A549 (cell line): ENCODE measurements around the gene ITGA1. TPM values are rescaled to one million over a fixed set of nuclear protein-coding genes. Genes with fewer than 3 reads are reported as not detected.

Experiments
- ATAC-seq, 2 experiments: fragments of 200-7000 bp in 1 of 2; fragments of >200 bp in 1 of 2; cut with Nextera tagmentation in 1 of 2; cut with Tn5 transposase in 1 of 2; 3 replicates each; pipeline versions ENCODE4 v1.8.0 to v1.9.1; 2018 to 2020; ENCODE audit warnings: mild to moderate bottlenecking in 1 of 2, moderate library complexity in 1 of 2
- CTCF ChIA-PET: fragments of 300-600 bp; sonication (Branson Sonifier 250); formaldehyde crosslinking; extraction: SDS; loops from one replicate; lab custom pipeline; 2021; ENCODE audit warnings: antibody characterized with exemption, inconsistent platforms; lab: Yijun Ruan, JAX
- POLR2A ChIA-PET: fragments of 350-600 bp; formaldehyde crosslinking; extraction: SDS; loops from one replicate; lab custom pipeline; 2021; ENCODE audit warnings: antibody characterized with exemption, inconsistent platforms; lab: Yijun Ruan, JAX
- DNase-seq, 2 experiments: peaks; one replicate each; pipeline versions ENCODE4 v3.0.0 to v3.0.0-alpha.2; 2011 to 2016; ENCODE audit warnings: low read depth in 1 of 2, low spot score in 1 of 2
- FAIRE-seq: peaks from 2 replicates; lab custom pipeline; 2011; peaks lifted over from hg19 to GRCh38; lab: Jason Lieb, UNC
- H3K27ac ChIP-seq, 2 experiments: fragments of >200 bp; sonication (Bioruptor Twin); formaldehyde crosslinking; 3 replicates each; pipeline ENCODE4 v1.5.1; 2016 to 2017
- H3K4me1 ChIP-seq: fragments of >200 bp; sonication (Bioruptor Twin); formaldehyde crosslinking; 3 replicates; pipeline ENCODE4 v1.6.1; 2016
- H3K4me2 ChIP-seq: fragments of >200 bp; sonication (Bioruptor Twin); formaldehyde crosslinking; 3 replicates; pipeline ENCODE4 v1.6.1; 2016
- H3K4me3 ChIP-seq: fragments of >200 bp; sonication (Bioruptor Twin); formaldehyde crosslinking; 3 replicates; pipeline ENCODE4 v1.5.1; 2016
- H3K9me3 ChIP-seq: fragments of >200 bp; sonication (Bioruptor Twin); formaldehyde crosslinking; 3 replicates; pipeline ENCODE4 v1.6.1; 2016
- CBX2 ChIP-seq: fragments of 200-600 bp; sonication (generic); IDR thresholded peaks from 2 replicates; pipeline ENCODE4 v1.6.1; 2016; ENCODE audit warnings: low read depth, mild to moderate bottlenecking, borderline replicate concordance
- EHMT2 ChIP-seq: fragments of 200-600 bp; sonication (generic); IDR thresholded peaks from 2 replicates; pipeline ENCODE4 v1.6.1; 2016; ENCODE audit warnings: antibody characterized with exemption, low read depth, mild to moderate bottlenecking, moderate library complexity
- EP300 ChIP-seq, 2 experiments: fragments of >200 bp; sonication (Bioruptor Twin); formaldehyde crosslinking; IDR thresholded peaks; 2 replicates in 1 of 2; 3 replicates in 1 of 2; pipeline ENCODE4 v1.6.1; 2016 to 2017
- ESRRA ChIP-seq: fragments of 150-350 bp; IDR thresholded peaks from 2 replicates; pipeline ENCODE4 v1.6.1; 2014; ENCODE audit warnings: mild to moderate bottlenecking, low read length, borderline replicate concordance
- FOSB ChIP-seq: fragments of 250-450 bp; sonication (Bioruptor Pico); IDR thresholded peaks from 2 replicates; pipeline ENCODE4 v1.5.0; 2020; ENCODE audit warnings: mild to moderate bottlenecking, moderate library complexity
- FOSL2 ChIP-seq, 2 experiments: fragments of 450-650 bp in 1 of 2; fragments of >200 bp in 1 of 2; sonication (Bioruptor Twin) in 1 of 2; formaldehyde crosslinking; IDR thresholded peaks; 2 replicates each; pipeline versions ENCODE4 v1.5.0 to v1.6.1; 2016 to 2020; ENCODE audit warnings: mild to moderate bottlenecking in 1 of 2, moderate library complexity in 1 of 2
- FOXS1 ChIP-seq: fragments of 250-450 bp; sonication (Bioruptor Pico); IDR thresholded peaks from 2 replicates; pipeline ENCODE4 v1.5.0; 2020; ENCODE audit warnings: mild to moderate bottlenecking, moderate library complexity
- GATA3 ChIP-seq: IDR thresholded peaks from 2 replicates; pipeline ENCODE4 v1.6.1; 2012; ENCODE audit warnings: borderline replicate concordance
- HOXA7 ChIP-seq: fragments of 250-450 bp; sonication (Bioruptor Pico); IDR thresholded peaks from 2 replicates; pipeline ENCODE4 v1.5.0; 2020; ENCODE audit warnings: mild to moderate bottlenecking, moderate library complexity
- HOXB13 ChIP-seq: fragments of 250-450 bp; sonication (Bioruptor Pico); IDR thresholded peaks from 2 replicates; pipeline ENCODE4 v1.5.0; 2020; ENCODE audit warnings: low read depth, mild to moderate bottlenecking, moderate library complexity
- JUN ChIP-seq, 2 experiments: fragments of >200 bp; sonication (Bioruptor Twin); formaldehyde crosslinking; IDR thresholded peaks; 2 replicates in 1 of 2; 3 replicates in 1 of 2; pipeline ENCODE4 v1.6.1; 2016 to 2017
- MAFK ChIP-seq: fragments of 450-650 bp; IDR thresholded peaks from 2 replicates; pipeline ENCODE4 v1.6.1; 2014; ENCODE audit not compliant: partially characterized antibody
- NFE2L2 ChIP-seq: fragments of 150-350 bp; conservative IDR thresholded peaks from 2 replicates; pipeline ENCODE4 v1.6.1; 2014; ENCODE audit warnings: low read length
- NPAS2 ChIP-seq: fragments of 250-450 bp; sonication (Bioruptor Pico); IDR thresholded peaks from 2 replicates; pipeline ENCODE4 v1.8.0; 2022; ENCODE audit warnings: mild to moderate bottlenecking, moderate library complexity, borderline replicate concordance
- PHF8 ChIP-seq: fragments of 200-600 bp; sonication (generic); IDR thresholded peaks from 2 replicates; pipeline ENCODE4 v1.6.1; 2016; ENCODE audit warnings: low read depth, mild to moderate bottlenecking, antibody characterized with exemption, moderate library complexity, borderline replicate concordance
- RAD21 ChIP-seq, 2 experiments: fragments of >200 bp in 1 of 2; sonication (Bioruptor Twin) in 1 of 2; formaldehyde crosslinking in 1 of 2; IDR thresholded peaks in 1 of 2; conservative IDR thresholded peaks in 1 of 2; 2 replicates in 1 of 2; 3 replicates in 1 of 2; pipeline ENCODE4 v1.6.1; 2012 to 2018; ENCODE audit warnings: inconsistent platforms in 1 of 2
- RARB ChIP-seq: fragments of 250-450 bp; sonication (Bioruptor Pico); IDR thresholded peaks from 2 replicates; pipeline ENCODE4 v1.8.0; 2021; ENCODE audit warnings: mild to moderate bottlenecking, moderate library complexity
- TFCP2L1 ChIP-seq: fragments of 250-450 bp; sonication (Bioruptor Pico); IDR thresholded peaks from 2 replicates; pipeline ENCODE4 v1.5.0; 2021; ENCODE audit warnings: mild to moderate bottlenecking
- TP53 ChIP-seq: fragments of 250-450 bp; sonication (Bioruptor Pico); IDR thresholded peaks from 2 replicates; pipeline ENCODE4 v1.5.0; 2021; ENCODE audit warnings: mild to moderate bottlenecking, moderate library complexity
- WGBS: methylation state at CpG from one replicate; pipeline ENCODE4 v1.1.6; 2017; ENCODE audit errors: missing lambda C conversion rate; 5-methylcytosine and 5-hydroxymethylcytosine counted together
- polyA plus RNA-seq, 4 experiments: library from polyadenylated mRNA; depleted of rRNA in 3 of 4; stranded (reverse); fragments of >200 nt; fragmentation: RNase III in 1 of 4; extraction: RNeasy Plus Mini Kit Qiagen cat#74134 plus additional on column Dnase treatment in 1 of 4; gene quantifications; 2 replicates in 3 of 4; 3 replicates in 1 of 4; pipeline ENCODE4 v1.2.3, GENCODE V29; 2011 to 2017
- TF ChIP-seq, protein P1 (sequence below): fragments of 250-450 bp; sonication (Bioruptor Pico); IDR thresholded peaks from 2 replicates; pipeline ENCODE4 v1.5.0; 2021; ENCODE audit warnings: mild to moderate bottlenecking, moderate library complexity, borderline replicate concordance
- TF ChIP-seq, protein P2 (sequence below): fragments of >200 bp; sonication (Bioruptor Twin); formaldehyde crosslinking; IDR thresholded peaks from 2 replicates; pipeline ENCODE4 v1.6.1; 2016
- TF ChIP-seq, protein P3 (sequence below): fragments of 150-350 bp; IDR thresholded peaks from 2 replicates; pipeline ENCODE4 v1.6.1; 2014; ENCODE audit warnings: low read depth, mild to moderate bottlenecking, low read length
- TF ChIP-seq, protein P4 (sequence below): IDR thresholded peaks from 2 replicates; pipeline ENCODE4 v1.6.1; 2012
- TF ChIP-seq, protein P5 (sequence below): fragments of >200 bp; sonication (Bioruptor Twin); formaldehyde crosslinking; IDR thresholded peaks from 3 replicates; pipeline ENCODE4 v1.5.1; 2016

The ITGA1 gene
- polyA plus RNA-seq, 2 of the 4 experiments (the other 2 are of a cell fraction): 1.5 to 5.5 TPM

DNA sequence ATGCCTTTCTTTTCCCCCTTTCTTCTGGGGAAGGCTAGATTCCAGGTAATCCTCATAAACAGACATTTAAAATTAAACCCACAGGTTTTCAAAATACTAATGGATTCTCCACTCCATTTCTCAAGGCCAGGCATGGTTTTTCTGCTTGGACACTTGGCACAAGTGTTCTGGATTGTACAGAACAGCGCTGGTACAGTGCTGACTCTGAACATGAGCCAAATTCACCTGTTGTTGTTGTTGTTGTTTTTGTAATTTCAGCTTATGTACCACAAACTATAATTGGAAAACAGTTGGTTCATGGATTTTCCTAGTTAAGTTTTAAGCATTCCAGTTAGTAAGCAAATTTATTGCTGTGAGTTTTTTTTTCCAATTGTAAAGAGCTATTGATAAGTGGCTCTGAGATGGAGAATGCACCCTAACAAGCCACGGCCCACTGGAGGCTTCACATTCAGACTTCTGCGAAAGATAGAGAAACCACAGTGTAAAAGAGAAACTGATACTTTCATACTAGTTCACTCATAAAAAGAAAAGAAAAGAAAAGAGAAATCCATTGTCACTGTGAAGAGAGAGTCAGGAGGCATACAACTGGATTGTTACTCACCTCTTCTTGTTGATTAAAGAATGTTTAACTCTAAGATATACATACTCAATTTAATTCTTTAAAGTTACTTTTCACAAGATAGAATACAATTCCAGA, 16.2 kb upstream of the ITGA1 start:
- CTCF ChIA-PET: no interaction called here
- Histone ChIP-seq H3K27ac (no peak overlapping the region), H3K4me3 (no peak overlapping the region), H3K4me1 (no peaks in the 10 kb centered on the region), H3K9me3 (no peaks in the 10 kb centered on the region), H3K4me2 (no peak overlapping the region)
- TF ChIP-seq FOSL2 (IDR thresholded peaks at IDR 0.05): no peak
- TF ChIP-seq FOSL2 (CRISPR knock-in tag; IDR thresholded peaks at IDR 0.05): no peak
- no peak for TF ChIP-seq CBX2
- no peak for TF ChIP-seq FOSB
- TF ChIP-seq EP300 (IDR thresholded peaks at IDR 0.05): no peak
- no peak for TF ChIP-seq RARB (CRISPR knock-in tag)
- TF ChIP-seq NPAS2 (CRISPR knock-in tag): no peak
- no peak for TF ChIP-seq ESRRA
- TF ChIP-seq HOXA7 (CRISPR knock-in tag): no peak
- TF ChIP-seq GATA3: no peak
- no peak for TF ChIP-seq PHF8
- TF ChIP-seq, protein P1, sequence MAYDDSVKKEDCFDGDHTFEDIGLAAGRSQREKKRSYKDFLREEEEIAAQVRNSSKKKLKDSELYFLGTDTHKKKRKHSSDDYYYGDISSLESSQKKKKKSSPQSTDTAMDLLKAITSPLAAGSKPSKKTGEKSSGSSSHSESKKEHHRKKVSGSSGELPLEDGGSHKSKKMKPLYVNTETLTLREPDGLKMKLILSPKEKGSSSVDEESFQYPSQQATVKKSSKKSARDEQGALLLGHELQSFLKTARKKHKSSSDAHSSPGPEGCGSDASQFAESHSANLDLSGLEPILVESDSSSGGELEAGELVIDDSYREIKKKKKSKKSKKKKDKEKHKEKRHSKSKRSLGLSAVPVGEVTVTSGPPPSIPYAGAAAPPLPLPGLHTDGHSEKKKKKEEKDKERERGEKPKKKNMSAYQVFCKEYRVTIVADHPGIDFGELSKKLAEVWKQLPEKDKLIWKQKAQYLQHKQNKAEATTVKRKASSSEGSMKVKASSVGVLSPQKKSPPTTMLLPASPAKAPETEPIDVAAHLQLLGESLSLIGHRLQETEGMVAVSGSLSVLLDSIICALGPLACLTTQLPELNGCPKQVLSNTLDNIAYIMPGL (CRISPR knock-in tag): no peak
- TF ChIP-seq NFE2L2: no peak
- TF ChIP-seq, protein P2, sequence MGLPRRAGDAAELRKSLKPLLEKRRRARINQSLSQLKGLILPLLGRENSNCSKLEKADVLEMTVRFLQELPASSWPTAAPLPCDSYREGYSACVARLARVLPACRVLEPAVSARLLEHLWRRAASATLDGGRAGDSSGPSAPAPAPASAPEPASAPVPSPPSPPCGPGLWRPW: no peak
- TF ChIP-seq RAD21 (conservative IDR thresholded peaks at IDR 0.05 in 1 of 2, IDR thresholded peaks at IDR 0.05 in 1 of 2): no peak
- DNase-seq (no peak), ATAC-seq (no peak), FAIRE-seq (no peak)
- 51% methylated on average over 3 of the region's 3 CpGs for WGBS
- POLR2A ChIA-PET: no interaction called here

DNA sequence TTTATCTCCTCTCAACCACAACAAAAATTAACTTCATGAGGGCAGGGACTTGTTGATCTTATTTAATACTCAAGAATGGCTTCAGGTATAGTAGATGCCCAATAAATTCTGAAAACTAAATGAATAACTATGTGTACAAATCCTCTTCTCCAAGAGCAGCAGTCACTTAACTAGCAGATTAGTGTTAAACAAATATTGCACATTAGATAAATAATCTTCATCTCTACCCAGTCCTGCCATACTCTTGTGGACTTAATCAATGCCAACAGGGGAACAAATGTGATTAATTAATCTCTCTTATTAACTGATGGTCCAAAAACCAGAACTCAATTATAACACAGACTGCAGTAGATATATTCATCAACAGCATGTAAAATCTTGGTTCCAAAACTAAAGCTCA, 15.0 kb upstream of the ITGA1 start:
- Histone ChIP-seq H3K27ac (no peak overlapping the region), H3K4me2 (no peak overlapping the region), H3K4me1 (no peaks in the 10 kb centered on the region), H3K9me3 (no peaks in the 10 kb centered on the region), H3K4me3 (no peak overlapping the region)
- TF ChIP-seq TP53 (CRISPR knock-in tag): no peak
- TF ChIP-seq, protein P3, sequence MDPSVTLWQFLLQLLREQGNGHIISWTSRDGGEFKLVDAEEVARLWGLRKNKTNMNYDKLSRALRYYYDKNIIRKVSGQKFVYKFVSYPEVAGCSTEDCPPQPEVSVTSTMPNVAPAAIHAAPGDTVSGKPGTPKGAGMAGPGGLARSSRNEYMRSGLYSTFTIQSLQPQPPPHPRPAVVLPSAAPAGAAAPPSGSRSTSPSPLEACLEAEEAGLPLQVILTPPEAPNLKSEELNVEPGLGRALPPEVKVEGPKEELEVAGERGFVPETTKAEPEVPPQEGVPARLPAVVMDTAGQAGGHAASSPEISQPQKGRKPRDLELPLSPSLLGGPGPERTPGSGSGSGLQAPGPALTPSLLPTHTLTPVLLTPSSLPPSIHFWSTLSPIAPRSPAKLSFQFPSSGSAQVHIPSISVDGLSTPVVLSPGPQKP: no peak
- TF ChIP-seq, protein P2: no peak
- TF ChIP-seq PHF8: no peak
- TF ChIP-seq FOSL2 (IDR thresholded peaks at IDR 0.05): no peak
- TF ChIP-seq FOSL2 (CRISPR knock-in tag; IDR thresholded peaks at IDR 0.05): no peak
- TF ChIP-seq FOXS1 (CRISPR knock-in tag): no peak
- no peak for TF ChIP-seq EHMT2
- no peak for TF ChIP-seq MAFK
- no peak for TF ChIP-seq TFCP2L1
- no peak for TF ChIP-seq HOXB13 (CRISPR knock-in tag)
- no peak for TF ChIP-seq NFE2L2
- TF ChIP-seq EP300 (IDR thresholded peaks at IDR 0.05): no peak
- no peak for TF ChIP-seq JUN (IDR thresholded peaks at IDR 0.05)
- TF ChIP-seq, protein P4, sequence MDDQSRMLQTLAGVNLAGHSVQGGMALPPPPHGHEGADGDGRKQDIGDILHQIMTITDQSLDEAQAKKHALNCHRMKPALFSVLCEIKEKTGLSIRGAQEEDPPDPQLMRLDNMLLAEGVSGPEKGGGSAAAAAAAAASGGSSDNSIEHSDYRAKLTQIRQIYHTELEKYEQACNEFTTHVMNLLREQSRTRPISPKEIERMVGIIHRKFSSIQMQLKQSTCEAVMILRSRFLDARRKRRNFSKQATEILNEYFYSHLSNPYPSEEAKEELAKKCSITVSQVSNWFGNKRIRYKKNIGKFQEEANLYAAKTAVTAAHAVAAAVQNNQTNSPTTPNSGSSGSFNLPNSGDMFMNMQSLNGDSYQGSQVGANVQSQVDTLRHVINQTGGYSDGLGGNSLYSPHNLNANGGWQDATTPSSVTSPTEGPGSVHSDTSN: no peak
- TF ChIP-seq, protein P5, sequence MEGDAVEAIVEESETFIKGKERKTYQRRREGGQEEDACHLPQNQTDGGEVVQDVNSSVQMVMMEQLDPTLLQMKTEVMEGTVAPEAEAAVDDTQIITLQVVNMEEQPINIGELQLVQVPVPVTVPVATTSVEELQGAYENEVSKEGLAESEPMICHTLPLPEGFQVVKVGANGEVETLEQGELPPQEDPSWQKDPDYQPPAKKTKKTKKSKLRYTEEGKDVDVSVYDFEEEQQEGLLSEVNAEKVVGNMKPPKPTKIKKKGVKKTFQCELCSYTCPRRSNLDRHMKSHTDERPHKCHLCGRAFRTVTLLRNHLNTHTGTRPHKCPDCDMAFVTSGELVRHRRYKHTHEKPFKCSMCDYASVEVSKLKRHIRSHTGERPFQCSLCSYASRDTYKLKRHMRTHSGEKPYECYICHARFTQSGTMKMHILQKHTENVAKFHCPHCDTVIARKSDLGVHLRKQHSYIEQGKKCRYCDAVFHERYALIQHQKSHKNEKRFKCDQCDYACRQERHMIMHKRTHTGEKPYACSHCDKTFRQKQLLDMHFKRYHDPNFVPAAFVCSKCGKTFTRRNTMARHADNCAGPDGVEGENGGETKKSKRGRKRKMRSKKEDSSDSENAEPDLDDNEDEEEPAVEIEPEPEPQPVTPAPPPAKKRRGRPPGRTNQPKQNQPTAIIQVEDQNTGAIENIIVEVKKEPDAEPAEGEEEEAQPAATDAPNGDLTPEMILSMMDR: no peak
- DNase-seq (no peak), FAIRE-seq (no peak), ATAC-seq (no peak)
- ChIA-PET CTCF (no interaction called here), POLR2A (no interaction called here)
